HepG2 (cell line): ENCODE measurements around the gene MRPS7. TPM values are rescaled to one million over a fixed set of nuclear protein-coding genes. Genes with fewer than 3 reads are reported as not detected.

Source experiments
- ARID2 ChIP-seq: sonication (generic); formaldehyde crosslinking; IDR thresholded peaks from 2 replicates; pipeline ENCODE4 v1.8.1; 2022; ENCODE audit warnings: mild to moderate bottlenecking, missing genetic modification reagents, borderline replicate concordance
- BRCA1 ChIP-seq: sonication (generic); formaldehyde crosslinking; IDR thresholded peaks from 2 replicates; pipeline ENCODE4 v1.4.0; 2020; ENCODE audit warnings: missing genetic modification reagents
- BRF2 ChIP-seq: sonication (generic); formaldehyde crosslinking; IDR thresholded peaks from 2 replicates; pipeline ENCODE4 v1.8.1; 2022; ENCODE audit warnings: mild to moderate bottlenecking, missing genetic modification reagents
- EEA1 ChIP-seq: sonication (generic); formaldehyde crosslinking; IDR thresholded peaks from 2 replicates; pipeline ENCODE4 v1.5.1; 2020; ENCODE audit warnings: mild to moderate bottlenecking, missing genetic modification reagents, borderline replicate concordance
- MNT ChIP-seq: fragments of 450-650 bp; IDR thresholded peaks from 2 replicates; pipeline ENCODE4 v1.6.1; 2016
- NCOR1 ChIP-seq: fragments of 200-600 bp; sonication (generic); IDR thresholded peaks from 2 replicates; pipeline ENCODE4 v1.7.0; 2017; ENCODE audit warnings: antibody characterized with exemption, low read length, borderline replicate concordance
- TOE1 ChIP-seq: sonication (generic); formaldehyde crosslinking; IDR thresholded peaks from 2 replicates; pipeline ENCODE4 v1.4.0; 2020; ENCODE audit warnings: mild to moderate bottlenecking, missing genetic modification reagents
- ZFP1 ChIP-seq: IDR thresholded peaks from 2 replicates; pipeline ENCODE4 v1.6.1; 2016
- ZNF574 ChIP-seq: sonication (generic); formaldehyde crosslinking; IDR thresholded peaks from 2 replicates; pipeline ENCODE4 v1.4.0; 2020; ENCODE audit warnings: missing genetic modification reagents
- polyA plus RNA-seq, 8 experiments: library from polyadenylated mRNA; depleted of rRNA in 3 of 8; stranded (reverse) in 7 of 8; unstranded in 1 of 8; fragments of >200 nt; fragmentation: Illumina TruSeq in 4 of 8; extraction: Trizol in 4 of 8; gene quantifications; 2 replicates each; pipeline versions ENCODE4 v1.2.1 to v1.2.3, GENCODE V29; 2011 to 2016; ENCODE audit warnings: low read depth in 4 of 8, missing spikeins in 1 of 8, mixed read lengths in 1 of 8; ENCODE audit not compliant: insufficient read depth in 1 of 8
- total RNA-seq, 5 experiments: library from RNA; depleted of rRNA; stranded (reverse); fragments of >200 nt; fragmentation: Illumina TruSeq; extraction: Trizol; gene quantifications; 2 replicates each; pipeline ENCODE4 v1.2.3, GENCODE V29; 2016; ENCODE audit warnings: low read depth in 1 of 5
- TF ChIP-seq, protein P1 (sequence below): sonication (generic); formaldehyde crosslinking; IDR thresholded peaks from 2 replicates; pipeline ENCODE4 v1.5.0; 2020; ENCODE audit warnings: mild to moderate bottlenecking, missing genetic modification reagents, borderline replicate concordance
- TF ChIP-seq, protein P2 (sequence below), 2 experiments: fragments of 450-650 bp in 1 of 2; sonication (generic) in 1 of 2; formaldehyde crosslinking; IDR thresholded peaks; 2 replicates each; pipeline versions ENCODE4 v1.5.0 to v1.8.0; 2020 to 2022; ENCODE audit warnings: mild to moderate bottlenecking in 1 of 2, missing genetic modification reagents in 1 of 2

Gene MRPS7
- total and polyA plus RNA-seq, 2 of the 13 experiments (the other 11 are each of a cell fraction or from before 2014, with no cell fraction given) = 97.0 to 162 TPM

- TF ChIP-seq, protein P1, sequence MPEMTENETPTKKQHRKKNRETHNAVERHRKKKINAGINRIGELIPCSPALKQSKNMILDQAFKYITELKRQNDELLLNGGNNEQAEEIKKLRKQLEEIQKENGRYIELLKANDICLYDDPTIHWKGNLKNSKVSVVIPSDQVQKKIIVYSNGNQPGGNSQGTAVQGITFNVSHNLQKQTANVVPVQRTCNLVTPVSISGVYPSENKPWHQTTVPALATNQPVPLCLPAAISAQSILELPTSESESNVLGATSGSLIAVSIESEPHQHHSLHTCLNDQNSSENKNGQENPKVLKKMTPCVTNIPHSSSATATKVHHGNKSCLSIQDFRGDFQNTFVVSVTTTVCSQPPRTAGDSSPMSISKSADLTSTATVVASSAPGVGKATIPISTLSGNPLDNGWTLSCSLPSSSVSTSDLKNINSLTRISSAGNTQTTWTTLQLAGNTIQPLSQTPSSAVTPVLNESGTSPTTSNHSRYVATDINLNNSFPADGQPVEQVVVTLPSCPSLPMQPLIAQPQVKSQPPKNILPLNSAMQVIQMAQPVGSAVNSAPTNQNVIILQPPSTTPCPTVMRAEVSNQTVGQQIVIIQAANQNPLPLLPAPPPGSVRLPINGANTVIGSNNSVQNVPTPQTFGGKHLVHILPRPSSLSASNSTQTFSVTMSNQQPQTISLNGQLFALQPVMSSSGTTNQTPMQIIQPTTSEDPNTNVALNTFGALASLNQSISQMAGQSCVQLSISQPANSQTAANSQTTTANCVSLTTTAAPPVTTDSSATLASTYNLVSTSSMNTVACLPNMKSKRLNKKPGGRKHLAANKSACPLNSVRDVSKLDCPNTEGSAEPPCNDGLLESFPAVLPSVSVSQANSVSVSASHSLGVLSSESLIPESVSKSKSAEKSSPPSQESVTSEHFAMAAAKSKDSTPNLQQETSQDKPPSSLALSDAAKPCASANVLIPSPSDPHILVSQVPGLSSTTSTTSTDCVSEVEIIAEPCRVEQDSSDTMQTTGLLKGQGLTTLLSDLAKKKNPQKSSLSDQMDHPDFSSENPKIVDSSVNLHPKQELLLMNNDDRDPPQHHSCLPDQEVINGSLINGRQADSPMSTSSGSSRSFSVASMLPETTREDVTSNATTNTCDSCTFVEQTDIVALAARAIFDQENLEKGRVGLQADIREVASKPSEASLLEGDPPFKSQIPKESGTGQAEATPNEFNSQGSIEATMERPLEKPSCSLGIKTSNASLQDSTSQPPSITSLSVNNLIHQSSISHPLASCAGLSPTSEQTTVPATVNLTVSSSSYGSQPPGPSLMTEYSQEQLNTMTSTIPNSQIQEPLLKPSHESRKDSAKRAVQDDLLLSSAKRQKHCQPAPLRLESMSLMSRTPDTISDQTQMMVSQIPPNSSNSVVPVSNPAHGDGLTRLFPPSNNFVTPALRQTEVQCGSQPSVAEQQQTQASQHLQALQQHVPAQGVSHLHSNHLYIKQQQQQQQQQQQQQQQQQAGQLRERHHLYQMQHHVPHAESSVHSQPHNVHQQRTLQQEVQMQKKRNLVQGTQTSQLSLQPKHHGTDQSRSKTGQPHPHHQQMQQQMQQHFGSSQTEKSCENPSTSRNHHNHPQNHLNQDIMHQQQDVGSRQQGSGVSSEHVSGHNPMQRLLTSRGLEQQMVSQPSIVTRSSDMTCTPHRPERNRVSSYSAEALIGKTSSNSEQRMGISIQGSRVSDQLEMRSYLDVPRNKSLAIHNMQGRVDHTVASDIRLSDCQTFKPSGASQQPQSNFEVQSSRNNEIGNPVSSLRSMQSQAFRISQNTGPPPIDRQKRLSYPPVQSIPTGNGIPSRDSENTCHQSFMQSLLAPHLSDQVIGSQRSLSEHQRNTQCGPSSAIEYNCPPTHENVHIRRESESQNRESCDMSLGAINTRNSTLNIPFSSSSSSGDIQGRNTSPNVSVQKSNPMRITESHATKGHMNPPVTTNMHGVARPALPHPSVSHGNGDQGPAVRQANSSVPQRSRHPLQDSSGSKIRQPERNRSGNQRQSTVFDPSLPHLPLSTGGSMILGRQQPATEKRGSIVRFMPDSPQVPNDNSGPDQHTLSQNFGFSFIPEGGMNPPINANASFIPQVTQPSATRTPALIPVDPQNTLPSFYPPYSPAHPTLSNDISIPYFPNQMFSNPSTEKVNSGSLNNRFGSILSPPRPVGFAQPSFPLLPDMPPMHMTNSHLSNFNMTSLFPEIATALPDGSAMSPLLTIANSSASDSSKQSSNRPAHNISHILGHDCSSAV (CRISPR knock-in tag) = 0 out of 2 replicates have a peak, but pooled peaks have one; percentile 43
- TF ChIP-seq EEA1 (CRISPR knock-in tag) (no peak), MNT (peak; percentile 55; the same call in 1 of the 2 replicates), NCOR1 (peak; percentile 35; the same call in 1 of the 2 replicates), BRCA1 (CRISPR knock-in tag) (peak; percentile 78; the same call in 1 of the 2 replicates), BRF2 (CRISPR knock-in tag) (0 out of 2 replicates have a peak, but pooled peaks have one; percentile 86), ZFP1 (CRISPR knock-in tag) (peak; percentile 55; the same call in 1 of the 2 replicates), TOE1 (CRISPR knock-in tag) (0 out of 2 replicates have a peak, but pooled peaks have one; percentile 55), ARID2 (peak; percentile 86; the same call in 1 of the 2 replicates), ZNF574 (peak; percentile 63)
- TF ChIP-seq, protein P2, sequence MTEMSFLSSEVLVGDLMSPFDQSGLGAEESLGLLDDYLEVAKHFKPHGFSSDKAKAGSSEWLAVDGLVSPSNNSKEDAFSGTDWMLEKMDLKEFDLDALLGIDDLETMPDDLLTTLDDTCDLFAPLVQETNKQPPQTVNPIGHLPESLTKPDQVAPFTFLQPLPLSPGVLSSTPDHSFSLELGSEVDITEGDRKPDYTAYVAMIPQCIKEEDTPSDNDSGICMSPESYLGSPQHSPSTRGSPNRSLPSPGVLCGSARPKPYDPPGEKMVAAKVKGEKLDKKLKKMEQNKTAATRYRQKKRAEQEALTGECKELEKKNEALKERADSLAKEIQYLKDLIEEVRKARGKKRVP (CRISPR knock-in tag; IDR thresholded peaks at IDR 0.05) = peak in 1 of 2 experiments; percentile 62; a peak in 2 of 4 replicates
Measured at GRCh38 chr17:75261336-75262111, at the start of gene MRPS7, which contains the start of gene GGA3 (continued).
